ENCODE results near the gene PCDHAC1.

GRCh38 chr5:140964356-140964755, 38.3 kb downstream of the PCDHAC1 start:
- TF ChIP-seq CTCF (IDR thresholded peaks at IDR 0.05), result no peak
- TF ChIP-seq POLR2A (IDR thresholded peaks at IDR 0.05), result no peak
